Thoracic aorta (tissue), 2 donors: ENCODE data around the gene SLC4A2. TPM values are rescaled to one million over a fixed set of nuclear protein-coding genes. Genes with fewer than 3 reads are reported as not detected.
A peak's percentile ranks its signal among the peaks of the same experiment; 100 is the strongest.

Experiments
- ATAC-seq: fragments of 150-250 bp; one replicate; pipeline ENCODE4 v1.8.0; 2017; ENCODE audit warnings: low read depth; ENCODE audit not compliant: insufficient number of reproducible peaks, low FRiP score
- DNase-seq: peaks from one replicate; pipeline ENCODE4 v3.0.0-alpha.2; 2020; ENCODE audit warnings: low spot score
- H3K27ac ChIP-seq, 2 donors: fragments of 200-600 bp; sonication (generic); 1 replicate in 1 of 2; 2 replicates in 1 of 2; pipeline ENCODE4 v1.5.1; 2016; ENCODE audit warnings: mild to moderate bottlenecking in 2 of 2, moderate library complexity in 2 of 2
- H3K27me3 ChIP-seq: fragments of 200-600 bp; sonication (generic); replicated peaks from 2 replicates; pipeline ENCODE4 v1.6.0; 2016; ENCODE audit warnings: mild to moderate bottlenecking; ENCODE audit not compliant: insufficient read depth
- H3K36me3 ChIP-seq: fragments of 200-600 bp; sonication (generic); one replicate; pipeline ENCODE4 v1.5.1; 2016
- H3K4me1 ChIP-seq, 2 donors: fragments of 200-600 bp; sonication (generic); 1 replicate in 1 of 2; 2 replicates in 1 of 2; pipeline versions ENCODE4 v1.5.1 to v1.6.0; 2016; ENCODE audit warnings: low read depth in 2 of 2, mild to moderate bottlenecking in 1 of 2; ENCODE audit not compliant: control insufficient read depth in 1 of 2
- H3K4me3 ChIP-seq: fragments of 200-600 bp; sonication (generic); 2 replicates; pipeline ENCODE4 v1.5.1; 2016; ENCODE audit warnings: mild to moderate bottlenecking
- H3K9me3 ChIP-seq: fragments of 200-600 bp; sonication (generic); 2 replicates; pipeline ENCODE4 v1.5.1; 2016
- CTCF ChIP-seq: fragments of 200-600 bp; sonication (generic); IDR thresholded peaks from one replicate; pipeline ENCODE4 v1.5.1; 2019; ENCODE audit warnings: antibody characterized with exemption
- total RNA-seq, 2 donors: library from RNA; depleted of rRNA; stranded (reverse); fragments of >200 nt; gene quantifications; one replicate each; pipeline versions ENCODE4 v1.1.0 to v1.2.3, GENCODE V29; 2016

Gene SLC4A2
- total RNA-seq, 2 donors from 2014 or later, result 89.1 to 119 TPM

DNA sequence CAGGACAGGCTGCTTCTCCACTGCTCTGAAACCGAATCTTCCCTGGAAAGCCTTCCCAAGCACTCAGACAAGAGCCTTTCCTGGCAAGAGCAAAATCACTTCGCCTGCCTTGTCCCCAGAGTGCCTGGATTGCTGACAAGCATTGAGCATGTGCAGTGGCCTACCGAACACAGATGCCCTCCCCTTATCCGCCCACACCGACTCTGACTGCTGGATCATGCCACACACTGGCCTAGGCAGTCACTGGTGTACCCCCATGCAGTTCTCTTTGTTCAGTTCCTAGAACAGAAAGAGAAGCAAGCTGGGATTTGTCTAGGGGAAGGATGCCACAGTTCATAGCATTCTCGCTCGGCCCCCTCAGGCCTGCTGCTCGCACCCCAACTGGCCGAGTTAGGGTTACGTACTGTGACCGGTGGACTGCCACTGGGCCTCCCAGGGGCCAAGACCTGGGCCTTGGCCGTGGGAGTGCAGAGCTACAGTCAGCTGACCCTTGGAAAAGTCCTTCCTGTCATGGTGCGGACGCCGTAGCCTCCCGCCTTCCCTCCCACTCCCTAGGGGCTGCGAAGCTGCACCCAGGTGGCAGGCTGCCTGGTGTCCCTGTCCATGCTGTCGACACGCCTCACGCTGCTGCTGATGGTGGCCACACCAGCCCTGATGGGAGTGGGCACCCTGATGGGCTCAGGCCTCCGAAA lies 24.2 kb upstream of the SLC4A2 start:
- H3K36me3 ChIP-seq, result peaks cover 20% of the 10 kb centered on the region
- no peaks in the 10 kb centered on the region for H3K9me3 ChIP-seq
- H3K27ac ChIP-seq, result no peak overlapping the region
- no peak overlapping the region for H3K4me3 ChIP-seq
- no peak for DNase-seq
- ATAC-seq, result no peak
- H3K27me3 ChIP-seq, result no peaks in the 10 kb centered on the region
- peaks cover 11 to 12% of the 10 kb centered on the region in 2 donors for H3K4me1 ChIP-seq
- no peak for TF ChIP-seq CTCF

- no peak for ATAC-seq
- Histone ChIP-seq H3K27ac (no peak overlapping the region), H3K9me3 (no peaks in the 10 kb centered on the region), H3K4me1 (peaks cover 11 to 12% of the 10 kb centered on the region in 2 donors), H3K27me3 (no peaks in the 10 kb centered on the region), H3K36me3 (peaks cover 20% of the 10 kb centered on the region), H3K4me3 (no peak overlapping the region)
- DNase-seq, result no peak
- TF ChIP-seq CTCF, result no peak
Measured at GRCh38 chr7:151035902-151036301, 23.5 kb upstream of the SLC4A2 start.

DNA sequence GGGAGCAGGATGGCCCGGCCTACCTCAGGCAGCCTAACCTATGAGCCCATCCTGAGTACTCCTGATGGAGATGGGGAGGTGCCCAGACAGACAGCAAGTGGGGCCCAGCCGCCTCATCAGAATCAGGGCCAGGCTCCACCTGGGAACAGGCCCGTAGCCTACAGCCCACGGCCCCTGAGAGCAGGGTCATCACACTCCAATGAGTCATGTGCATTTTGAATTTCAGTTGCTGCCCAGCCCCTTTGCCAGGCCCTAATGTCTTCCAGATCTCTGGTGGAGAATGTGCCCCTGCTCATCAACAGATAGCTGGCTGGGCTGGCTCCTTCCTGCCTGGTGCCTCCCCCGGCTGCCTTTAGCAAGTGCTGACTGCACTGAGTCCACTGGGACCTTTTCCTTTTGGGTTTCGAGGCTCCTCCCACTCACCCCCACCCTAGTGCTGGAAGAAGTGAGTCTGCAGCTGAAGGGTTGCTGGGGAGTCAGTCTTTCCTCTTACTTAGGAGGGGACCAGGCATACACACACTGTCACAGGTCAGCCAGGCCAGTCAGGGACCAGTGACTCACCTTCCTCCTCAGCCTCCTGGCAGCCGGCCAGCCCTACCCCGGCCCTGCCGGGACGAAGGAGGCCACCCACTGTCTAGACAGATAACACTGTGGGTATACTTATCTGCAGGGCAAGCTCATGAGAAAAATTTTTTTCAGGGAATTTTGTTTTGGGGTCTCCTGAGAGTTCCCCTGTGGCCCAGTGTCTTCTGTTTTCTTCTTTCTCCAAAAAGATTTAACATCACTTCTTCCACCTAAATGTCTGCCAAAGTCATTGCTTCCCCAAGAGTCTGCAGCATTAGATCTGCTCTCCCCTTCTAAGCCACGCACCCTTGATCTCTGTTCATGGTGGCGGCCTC lies 20.2 kb upstream of the SLC4A2 start:
- peak overlapping the region in 1 of 2 donors; percentile 62 for H3K27ac ChIP-seq
- peaks cover 11 to 12% of the 10 kb centered on the region in 2 donors for H3K4me1 ChIP-seq
- ATAC-seq (peak; percentile 84), DNase-seq (peak; percentile 63)
- peaks cover 30% of the 10 kb centered on the region for H3K36me3 ChIP-seq
- H3K27me3 ChIP-seq, result no peaks in the 10 kb centered on the region
- H3K4me3 ChIP-seq, result no peak overlapping the region
- H3K9me3 ChIP-seq, result no peaks in the 10 kb centered on the region
- no peak for TF ChIP-seq CTCF

DNA sequence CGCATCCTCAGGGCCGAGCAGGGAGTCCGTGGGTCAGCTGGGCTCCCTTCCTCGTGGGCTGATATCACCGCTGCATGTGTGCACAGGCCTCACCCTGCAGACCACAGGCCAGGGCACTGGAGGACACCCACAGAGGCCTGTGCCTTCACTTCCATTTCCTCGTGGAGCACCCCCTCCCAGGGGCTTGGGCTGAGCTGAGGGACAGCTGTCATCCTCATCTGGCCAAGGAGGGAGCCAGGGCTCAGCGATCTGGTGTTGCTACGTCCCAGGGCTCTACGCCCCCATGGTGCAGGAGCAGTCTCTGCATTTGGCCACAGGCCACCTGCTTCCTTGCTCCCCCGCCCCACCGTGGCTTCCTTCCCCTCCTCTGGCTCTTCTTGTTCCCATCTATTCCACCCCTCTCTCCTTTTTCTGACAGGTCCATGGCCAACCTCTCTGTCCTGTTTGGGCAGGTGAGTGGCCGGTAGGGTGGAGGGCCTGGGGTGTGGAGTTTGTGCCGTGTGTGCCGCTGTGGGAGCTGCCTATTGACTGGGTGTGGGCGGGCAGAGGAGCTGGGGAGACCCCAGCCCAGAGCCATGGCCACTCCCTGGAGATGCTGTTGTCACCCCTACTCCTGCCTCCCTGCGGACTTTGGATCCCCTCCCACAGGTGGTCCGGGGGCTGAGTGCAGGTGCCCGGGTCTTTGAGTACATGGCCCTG lies 19.4 kb upstream of the SLC4A2 start:
- H3K36me3 ChIP-seq, result peaks cover 30% of the 10 kb centered on the region
- H3K9me3 ChIP-seq, result no peaks in the 10 kb centered on the region
- peak overlapping the region in 1 of 2 donors; percentile 62 for H3K27ac ChIP-seq
- DNase-seq (no peak), ATAC-seq (no peak)
- H3K4me3 ChIP-seq, result no peak overlapping the region
- peaks cover 11 to 12% of the 10 kb centered on the region in 2 donors for H3K4me1 ChIP-seq
- no peak for TF ChIP-seq CTCF
- H3K27me3 ChIP-seq, result no peaks in the 10 kb centered on the region
